H1 (cell line): ENCODE data around the gene NUDT1. TPM values are rescaled to one million over a fixed set of nuclear protein-coding genes. Genes with fewer than 3 reads are reported as not detected.

ENCODE experiments used
- CTCF ChIA-PET: fragments of 300-600 bp; sonication (Branson Sonifier 250); formaldehyde crosslinking; loops from one replicate; lab custom pipeline; 2021; ENCODE audit not compliant: partially characterized antibody; lab: Charles Lee
- POLR2A ChIA-PET: fragments of 300-600 bp; sonication (Branson Sonifier 250); formaldehyde crosslinking; loops from one replicate; lab custom pipeline; 2021; ENCODE audit warnings: inconsistent platforms; ENCODE audit not compliant: partially characterized antibody; lab: Charles Lee
- DNase-seq, 2 experiments: peaks; one replicate each; pipeline versions ENCODE4 v3.0.0 to v3.0.0-alpha.2; 2010 to 2022; ENCODE audit warnings: low spot score in 2 of 2, low read depth in 1 of 2, mixed read lengths in 1 of 2
- FAIRE-seq: peaks from 2 replicates; lab custom pipeline; 2011; peaks lifted over from hg19 to GRCh38; lab: Jason Lieb, UNC
- H2AFZ ChIP-seq: 2 replicates; pipeline ENCODE4 v1.8.1; 2012; ENCODE audit warnings: low read length, inconsistent platforms
- H2AK5ac ChIP-seq: 2 replicates; pipeline ENCODE4 v1.6.1; 2013; ENCODE audit warnings: low read depth, low read length
- H2BK120ac ChIP-seq: replicated peaks from 2 replicates; pipeline ENCODE3; 2013; ENCODE audit warnings: low read depth, low read length, inconsistent platforms
- H2BK12ac ChIP-seq: 2 replicates; pipeline ENCODE4 v1.6.1; 2013; ENCODE audit warnings: low read depth, low read length
- H2BK15ac ChIP-seq: 2 replicates; pipeline ENCODE4 v1.6.1; 2013; ENCODE audit warnings: low read length
- H2BK20ac ChIP-seq: 2 replicates; pipeline ENCODE4 v1.6.1; 2013; ENCODE audit warnings: low read length
- H2BK5ac ChIP-seq: 2 replicates; pipeline ENCODE4 v1.6.1; 2013; ENCODE audit warnings: low read depth, low read length
- H3K14ac ChIP-seq: 2 replicates; pipeline ENCODE4 v1.6.1; 2013; ENCODE audit warnings: inconsistent platforms; ENCODE audit not compliant: insufficient read length
- H3K18ac ChIP-seq: 2 replicates; pipeline ENCODE4 v1.6.1; 2013; ENCODE audit warnings: low read length; ENCODE audit errors: extremely low read depth
- H3K23ac ChIP-seq: 2 replicates; pipeline ENCODE4 v1.6.1; 2013; ENCODE audit warnings: inconsistent platforms; ENCODE audit not compliant: insufficient read length
- H3K23me2 ChIP-seq: 2 replicates; pipeline ENCODE4 v1.6.1; 2013; ENCODE audit warnings: low read depth, low read length
- H3K27ac ChIP-seq: 2 replicates; pipeline ENCODE4 v1.6.1; 2011; ENCODE audit warnings: low read depth, low read length, inconsistent platforms
- H3K27me3 ChIP-seq, 4 experiments: replicated peaks in 1 of 4; 1 replicate in 1 of 4; 2 replicates in 3 of 4; pipeline versions ENCODE4 v1.6.1 to v1.8.1; 2011 to 2013; ENCODE audit warnings: low read length in 3 of 4, mild to moderate bottlenecking in 3 of 4, inconsistent platforms in 2 of 4, mixed read lengths in 2 of 4, moderate library complexity in 1 of 4; ENCODE audit not compliant: control insufficient read depth in 3 of 4, insufficient read depth in 3 of 4; ENCODE audit errors: extremely low read depth in 1 of 4
- H3K36me3 ChIP-seq, 4 experiments: 2 replicates each; pipeline versions ENCODE4 v1.6.1 to v1.8.1; 2011 to 2013; ENCODE audit warnings: mild to moderate bottlenecking in 4 of 4, low read length in 3 of 4, moderate library complexity in 2 of 4, control low read depth in 1 of 4, inconsistent platforms in 1 of 4; ENCODE audit not compliant: insufficient read depth in 4 of 4, control insufficient read depth in 2 of 4
- H3K4ac ChIP-seq: replicated peaks from 2 replicates; pipeline ENCODE3; 2013; ENCODE audit warnings: low read length, low read depth, mixed read lengths, inconsistent platforms; ENCODE audit not compliant: insufficient read length
- H3K4me1 ChIP-seq, 4 experiments: replicated peaks in 1 of 4; 1 replicate in 1 of 4; 2 replicates in 3 of 4; pipeline versions ENCODE4 v1.6.1 to v1.8.1; 2011 to 2013; ENCODE audit warnings: low read length in 3 of 4, inconsistent platforms in 2 of 4, mixed read lengths in 1 of 4; ENCODE audit not compliant: insufficient read depth in 4 of 4, control insufficient read depth in 3 of 4
- H3K4me2 ChIP-seq, 2 experiments: 2 replicates each; pipeline versions ENCODE4 v1.6.1 to v1.8.1; 2011 to 2013; ENCODE audit warnings: low read depth in 2 of 2, low read length in 2 of 2, control low read depth in 1 of 2, inconsistent platforms in 1 of 2, mild to moderate bottlenecking in 1 of 2; ENCODE audit not compliant: insufficient read depth in 1 of 2
- H3K4me3 ChIP-seq, 4 experiments: fragments of 200-600, 300-600 bp in 1 of 4; sonication (generic), shearing (Covaris generic), sonication (Bioruptor Twin) in 1 of 4; 2 replicates each; pipeline versions ENCODE4 v1.5.1 to v1.8.1; 2011 to 2016; ENCODE audit warnings: low read length in 4 of 4, low read depth in 3 of 4, control low read depth in 2 of 4, inconsistent platforms in 2 of 4, mild to moderate bottlenecking in 2 of 4, mixed read lengths in 1 of 4, moderate library complexity in 1 of 4; ENCODE audit not compliant: insufficient read depth in 2 of 4; ENCODE audit errors: extremely low read depth in 1 of 4
- H3K56ac ChIP-seq: replicated peaks from 2 replicates; pipeline ENCODE3; 2013; ENCODE audit warnings: low read depth, mild to moderate bottlenecking, mixed read lengths, low read length, inconsistent platforms; ENCODE audit not compliant: insufficient read length
- H3K79me1 ChIP-seq: 2 replicates; pipeline ENCODE4 v1.6.1; 2013; ENCODE audit warnings: low read depth, low read length, control low read depth
- H3K79me2 ChIP-seq, 2 experiments: 2 replicates each; pipeline versions ENCODE4 v1.6.1 to v1.8.1; 2012 to 2013; ENCODE audit warnings: low read length in 2 of 2, mild to moderate bottlenecking in 2 of 2, inconsistent platforms in 1 of 2; ENCODE audit not compliant: insufficient read depth in 2 of 2, control insufficient read depth in 1 of 2
- H3K9ac ChIP-seq, 4 experiments: replicated peaks in 1 of 4; 1 replicate in 1 of 4; 2 replicates in 3 of 4; pipeline versions ENCODE4 v1.6.1 to v1.8.1; 2011 to 2013; ENCODE audit warnings: low read depth in 3 of 4, low read length in 3 of 4, control low read depth in 2 of 4, mild to moderate bottlenecking in 2 of 4, moderate library complexity in 2 of 4, inconsistent platforms in 1 of 4; ENCODE audit errors: extremely low read depth in 1 of 4
- H3K9me3 ChIP-seq, 2 experiments: 2 replicates each; pipeline versions ENCODE4 v1.6.1 to v1.8.1; 2012 to 2013; ENCODE audit warnings: mild to moderate bottlenecking in 2 of 2, moderate library complexity in 2 of 2, control low read depth in 1 of 2, inconsistent platforms in 1 of 2, low read depth in 1 of 2, low read length in 1 of 2, mixed read lengths in 1 of 2; ENCODE audit not compliant: insufficient read depth in 2 of 2
- H4K20me1 ChIP-seq, 2 experiments: replicated peaks in 1 of 2; 2 replicates each; pipeline versions ENCODE3 to v1.8.1; 2011 to 2013; ENCODE audit warnings: inconsistent platforms in 2 of 2, low read length in 2 of 2, mild to moderate bottlenecking in 1 of 2; ENCODE audit not compliant: insufficient read depth in 2 of 2, control insufficient read depth in 1 of 2
- H4K5ac ChIP-seq: 2 replicates; pipeline ENCODE4 v1.6.1; 2013; ENCODE audit warnings: low read length, low read depth, mixed read lengths, inconsistent platforms; ENCODE audit not compliant: insufficient read length
- H4K8ac ChIP-seq: 2 replicates; pipeline ENCODE4 v1.8.0; 2013; ENCODE audit warnings: mild to moderate bottlenecking, moderate library complexity, low read length, inconsistent platforms; ENCODE audit not compliant: insufficient read depth; ENCODE audit errors: extremely low read depth
- H4K91ac ChIP-seq: replicated peaks from 2 replicates; pipeline ENCODE3; 2013; ENCODE audit warnings: low read length, mixed read lengths, inconsistent platforms; ENCODE audit not compliant: insufficient read length
- CEBPB ChIP-seq: IDR thresholded peaks from 2 replicates; pipeline ENCODE4 v1.6.1; 2012; ENCODE audit warnings: low read depth, low read length
- CTBP2 ChIP-seq: IDR thresholded peaks from 2 replicates; pipeline ENCODE4 v1.7.0; 2011; ENCODE audit warnings: borderline replicate concordance, mild to moderate bottlenecking, moderate library complexity, mixed read lengths, low read length; ENCODE audit not compliant: insufficient read depth, insufficient read length
- GTF2F1 ChIP-seq: IDR thresholded peaks from 2 replicates; pipeline ENCODE4 v1.6.1; 2012; ENCODE audit warnings: low read depth, low read length, improper control_type of control experiment, borderline replicate concordance
- HDAC2 ChIP-seq, 2 experiments: fragments of 300-600 bp in 1 of 2; sonication (generic) in 1 of 2; IDR thresholded peaks; 2 replicates each; pipeline ENCODE4 v1.6.1; 2011 to 2012; ENCODE audit warnings: low read depth in 2 of 2, low read length in 2 of 2, mild to moderate bottlenecking in 2 of 2, moderate library complexity in 2 of 2, borderline replicate concordance in 1 of 2, inconsistent platforms in 1 of 2
- POLR2AphosphoS5 ChIP-seq: IDR thresholded peaks from 2 replicates; pipeline ENCODE4 v1.6.1; 2011; ENCODE audit warnings: low read depth, low read length
- RNF2 ChIP-seq: fragments of 200-900, 300-1000 bp; sonication (generic); IDR thresholded peaks from 2 replicates; pipeline ENCODE4 v1.7.1; 2016; ENCODE audit warnings: borderline replicate concordance, low read depth, mild to moderate bottlenecking, antibody characterized with exemption, low read length; ENCODE audit not compliant: poor library complexity, severe bottlenecking; ENCODE audit errors: missing control alignments
- TAF7 ChIP-seq: optimal IDR thresholded peaks from 2 replicates; pipeline ENCODE3; 2011; ENCODE audit warnings: low read depth, mild to moderate bottlenecking, inconsistent platforms, low read length, moderate library complexity, borderline replicate concordance
- TBP ChIP-seq: IDR thresholded peaks from 2 replicates; pipeline ENCODE4 v1.6.1; 2011; ENCODE audit warnings: low read depth, low read length, improper control_type of control experiment
- ZNF274 ChIP-seq: IDR thresholded peaks from 2 replicates; pipeline ENCODE4 v1.7.0; 2012; ENCODE audit warnings: low read length, borderline replicate concordance; ENCODE audit errors: extremely low read depth
- WGBS, 2 experiments: shearing (Covaris generic) in 1 of 2; methylation state at CpG; one replicate each; pipeline versions ENCODE4 v1.1.6 to v1.1.7; 2013 to 2015; ENCODE audit warnings: low lambda C conversion rate in 2 of 2, mixed read lengths in 2 of 2, inconsistent platforms in 1 of 2, low coverage in 1 of 2, missing lambda C conversion rate in 1 of 2; ENCODE audit not compliant: insufficient replicate concordance in 2 of 2, insufficient coverage in 1 of 2, insufficient read length in 1 of 2; ENCODE audit errors: extremely low coverage in 1 of 2, missing lambda C conversion rate in 1 of 2; 5-methylcytosine and 5-hydroxymethylcytosine counted together
- polyA plus RNA-seq, 7 experiments: library from polyadenylated mRNA; depleted of rRNA in 3 of 7; stranded (reverse) in 5 of 7; unstranded in 2 of 7; fragments of >200 nt in 5 of 7; fragments of 200-250 nt in 2 of 7; gene quantifications; 1 replicate in 5 of 7; 2 replicates in 1 of 7; 4 replicates in 1 of 7; pipeline versions ENCODE4 v1.2.1 to v1.2.3, GENCODE V29; 2011 to 2013; ENCODE audit warnings: missing spikeins in 2 of 7, mixed read lengths in 2 of 7
- total RNA-seq: library from RNA; stranded (reverse); fragmentation: NEBNext Ultra II Directional; extraction: Animal tissue kit (Norgen Biotek cat#: 25700); gene quantifications from 2 replicates; pipeline ENCODE4 v1.2.1, GENCODE V29; 2021
- TF ChIP-seq, protein P1 (sequence below), 3 experiments: IDR thresholded peaks; 1 replicate in 2 of 3; 2 replicates in 1 of 3; pipeline versions ENCODE4 v1.5.1 to v1.6.1; 2011; ENCODE audit warnings: low read length in 3 of 3, mild to moderate bottlenecking in 3 of 3, inconsistent platforms in 2 of 3, low read depth in 1 of 3, moderate library complexity in 1 of 3; ENCODE audit not compliant: insufficient read depth in 1 of 3; ENCODE audit errors: control extremely low read depth in 1 of 3

NUDT1 gene
- total and polyA plus RNA-seq, 2 of the 8 experiments (the other 6 are each of a cell fraction or from before 2014, with no cell fraction given): 76.1 to 89.5 TPM

DNA sequence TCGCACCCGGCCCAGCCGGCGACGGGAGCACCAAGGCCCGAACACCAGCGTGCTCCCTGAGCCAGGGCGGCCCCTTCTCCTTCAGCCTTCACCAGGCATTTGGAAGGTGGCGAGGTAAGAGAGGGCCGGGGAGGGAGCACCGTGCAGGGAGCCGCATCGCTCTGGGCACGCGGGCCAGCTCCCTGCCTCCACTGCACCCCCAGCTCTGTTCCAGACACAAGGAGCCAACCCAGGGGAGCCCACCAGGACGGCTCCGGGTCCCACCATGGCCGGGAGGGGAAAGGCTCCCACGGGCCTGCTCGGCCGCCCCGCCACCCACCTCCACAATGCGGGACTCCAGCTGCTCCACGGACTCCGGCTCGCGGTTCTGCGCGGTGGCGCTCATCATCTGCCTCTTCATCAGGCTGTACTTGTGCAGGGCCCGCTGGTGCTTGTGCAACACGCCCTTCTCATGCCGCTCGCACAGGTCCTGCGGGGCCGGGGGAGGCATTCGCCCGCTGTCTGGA is 15.1 kb downstream of the NUDT1 start:
- ChIA-PET CTCF (interaction anchor here (1.2 to 2.1 kb wide), 6 partner anchors 9 to 113 kb away, joined by 3 to 9 read pairs (median 4); partner anchors contain the start of gene MAD1L1), POLR2A (interaction anchor here (1.0 to 4.1 kb wide), 7 partner anchors 9 to 97 kb away, joined by 3 to 13 read pairs (median 4); partner anchors contain the start of genes EIF3B, MRM2 and NUDT1)
- Histone ChIP-seq H2AK5ac (no peak overlapping the region), H3K14ac (no peak overlapping the region), H3K4ac (no peak overlapping the region), H2BK12ac (no peak overlapping the region), H4K5ac (no peak overlapping the region), H4K20me1 (peaks cover 0 to 9% of the 10 kb centered on the region in 2 experiments), H3K27me3 (no peaks in the 10 kb centered on the region), H3K4me3 (no peak overlapping the region), H2AFZ (no peak overlapping the region), H3K56ac (no peak overlapping the region), H3K36me3 (peaks cover 0 to 14% (median 2%) of the 10 kb centered on the region in 4 experiments; a peak in 4 of 8 replicates), H2BK5ac (peak overlapping the region; percentile 60; the same call in 1 of the 2 replicates), H2BK15ac (no peak overlapping the region), H4K8ac (no peak overlapping the region), H3K79me2 (no peaks in the 10 kb centered on the region), H3K4me2 (no peak overlapping the region), H3K9ac (no peak overlapping the region), H3K4me1 (no peaks in the 10 kb centered on the region), H2BK120ac (no peak overlapping the region), H2BK20ac (no peak overlapping the region), H3K23me2 (no peaks in the 10 kb centered on the region), H3K79me1 (no peaks in the 10 kb centered on the region), H3K23ac (no peak overlapping the region), H4K91ac (no peak overlapping the region), H3K27ac (no peak overlapping the region), H3K9me3 (no peaks in the 10 kb centered on the region), H3K18ac (no peak overlapping the region)
- DNase-seq: no peak
- 96% methylated on average over 21 of the region's 38 CpGs; no CpG with 5 or more reads in 1 of the 2 experiments for WGBS, 2 experiments
- no peak for FAIRE-seq
- TF ChIP-seq RNF2 (no peak), HDAC2 (IDR thresholded peaks at IDR 0.05; ENCODE audit: borderline replicate concordance in 1 of 2, low read depth in 2 of 2, low read length in 2 of 2) (no peak), TBP (no peak), GTF2F1 (no peak), TAF7 (no peak), CTBP2 (no peak), ZNF274 (no peak), CEBPB (no peak), POLR2AphosphoS5 (no peak)
- TF ChIP-seq, protein P1, sequence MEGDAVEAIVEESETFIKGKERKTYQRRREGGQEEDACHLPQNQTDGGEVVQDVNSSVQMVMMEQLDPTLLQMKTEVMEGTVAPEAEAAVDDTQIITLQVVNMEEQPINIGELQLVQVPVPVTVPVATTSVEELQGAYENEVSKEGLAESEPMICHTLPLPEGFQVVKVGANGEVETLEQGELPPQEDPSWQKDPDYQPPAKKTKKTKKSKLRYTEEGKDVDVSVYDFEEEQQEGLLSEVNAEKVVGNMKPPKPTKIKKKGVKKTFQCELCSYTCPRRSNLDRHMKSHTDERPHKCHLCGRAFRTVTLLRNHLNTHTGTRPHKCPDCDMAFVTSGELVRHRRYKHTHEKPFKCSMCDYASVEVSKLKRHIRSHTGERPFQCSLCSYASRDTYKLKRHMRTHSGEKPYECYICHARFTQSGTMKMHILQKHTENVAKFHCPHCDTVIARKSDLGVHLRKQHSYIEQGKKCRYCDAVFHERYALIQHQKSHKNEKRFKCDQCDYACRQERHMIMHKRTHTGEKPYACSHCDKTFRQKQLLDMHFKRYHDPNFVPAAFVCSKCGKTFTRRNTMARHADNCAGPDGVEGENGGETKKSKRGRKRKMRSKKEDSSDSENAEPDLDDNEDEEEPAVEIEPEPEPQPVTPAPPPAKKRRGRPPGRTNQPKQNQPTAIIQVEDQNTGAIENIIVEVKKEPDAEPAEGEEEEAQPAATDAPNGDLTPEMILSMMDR (IDR thresholded peaks at IDR 0.05; ENCODE audit: control extremely low read depth in 1 of 3, insufficient read depth in 1 of 3, low read depth in 1 of 3, low read length in 3 of 3): no peak
